GM19397 (cell line): ENCODE results near the gene STING1.
"Not testable (repeated sequence)": the region's sequence is repeated elsewhere in the genome, so short reads cannot be mapped to it uniquely, and the experiment has no call there.

Experiments
- ATAC-seq: cut with Tn5 transposase; IDR thresholded peaks from one replicate; pipeline ENCODE4 v1.9.1; 2021; ENCODE audit warnings: mild to moderate bottlenecking, moderate library complexity; ENCODE audit not compliant: unreplicated experiment

The STING1 gene

GRCh38 chr5:139482050-139482889 lies at the start of gene STING1:
Gene STING1 (minus strand): TSS chr5:139482758. CDS start chr5:139481704, 1,054 bp downstream.
- no peak for ATAC-seq

- no peak for ATAC-seq
Observed at GRCh38 chr5:139531772-139532169, 49.2 kb upstream of the STING1 start.

- not testable (repeated sequence) for ATAC-seq
Observed at GRCh38 chr5:139530079-139530478, 47.5 kb upstream of the STING1 start.

GRCh38 chr5:139528695-139529094 lies 46.1 kb upstream of the STING1 start:
- ATAC-seq: not testable (repeated sequence)

GRCh38 chr5:139527896-139528467 lies 45.4 kb upstream of the STING1 start:
- ATAC-seq: not testable (repeated sequence)

GRCh38 chr5:139527090-139527470 lies 44.5 kb upstream of the STING1 start:
- ATAC-seq: not testable (repeated sequence)

GRCh38 chr5:139526309-139527089 lies 43.9 kb upstream of the STING1 start:
- not testable (repeated sequence) for ATAC-seq

GRCh38 chr5:139525586-139526308 lies 43.2 kb upstream of the STING1 start:
- ATAC-seq: not testable (repeated sequence)

- ATAC-seq: no peak
Observed at GRCh38 chr5:139524940-139525585, 42.5 kb upstream of the STING1 start.

GRCh38 chr5:139524446-139524845 lies 41.9 kb upstream of the STING1 start:
- no peak for ATAC-seq

- no peak for ATAC-seq
Observed at GRCh38 chr5:139523635-139524445, 41.3 kb upstream of the STING1 start.

- peak; percentile 88 for ATAC-seq
Observed at GRCh38 chr5:139517683-139518564, 35.4 kb upstream of the STING1 start.

- ATAC-seq: no peak
Observed at GRCh38 chr5:139514486-139514856, 31.9 kb upstream of the STING1 start.

- no peak for ATAC-seq
Observed at GRCh38 chr5:139513852-139514485, 31.4 kb upstream of the STING1 start.

- not testable (repeated sequence) for ATAC-seq
Observed at GRCh38 chr5:139513434-139513833, 30.9 kb upstream of the STING1 start.

- no peak for ATAC-seq
Observed at GRCh38 chr5:139512786-139513390, 30.3 kb upstream of the STING1 start.

GRCh38 chr5:139504722-139505121 lies 22.2 kb upstream of the STING1 start:
- not testable (repeated sequence) for ATAC-seq

- not testable (repeated sequence) for ATAC-seq
Observed at GRCh38 chr5:139503879-139504278, 21.3 kb upstream of the STING1 start.
